Kidney epithelial cell (primary cell): ENCODE results near the gene MTMR8. TPM values are rescaled to one million over a fixed set of nuclear protein-coding genes. Genes with fewer than 3 reads are reported as not detected.
"Not testable (repeated sequence)": the region's sequence is repeated elsewhere in the genome, so short reads cannot be mapped to it uniquely, and the experiment has no call there.

Source experiments
- DNase-seq: peaks from one replicate; pipeline ENCODE4 v3.0.0-alpha.2; 2010; ENCODE audit warnings: low read depth
- H3K27me3 ChIP-seq: 2 replicates; pipeline ENCODE4 v1.6.0; 2011; ENCODE audit warnings: low read length; ENCODE audit not compliant: control insufficient read depth, insufficient read depth
- H3K36me3 ChIP-seq: 2 replicates; pipeline ENCODE4 v1.5.1; 2011; ENCODE audit warnings: low read length; ENCODE audit not compliant: control insufficient read depth, insufficient read depth
- H3K4me3 ChIP-seq: 2 replicates; pipeline ENCODE4 v1.5.1; 2011; ENCODE audit warnings: low read depth, mild to moderate bottlenecking, control low read depth, low read length
- CTCF ChIP-seq: IDR thresholded peaks from 2 replicates; pipeline ENCODE4 v1.5.1; 2011; ENCODE audit warnings: mild to moderate bottlenecking, moderate library complexity, low read length, control low read depth, inconsistent platforms; ENCODE audit not compliant: insufficient read depth, poor library complexity, severe bottlenecking
- total RNA-seq: library from RNA; depleted of rRNA; stranded (reverse); fragments of >200 nt; gene quantifications from 2 replicates; pipeline ENCODE4 v1.2.3, GENCODE V29; 2015

MTMR8 gene
- total RNA-seq, 1 donor from 2014 or later, result 1.5 TPM

- no peak overlapping the region for H3K4me3 ChIP-seq
- DNase-seq, result no peak
- no peaks in the 10 kb centered on the region for H3K36me3 ChIP-seq
- H3K27me3 ChIP-seq, result no peaks in the 10 kb centered on the region
- TF ChIP-seq CTCF, result no peak
Measured at GRCh38 chrX:64427281-64427680, 32.0 kb upstream of the MTMR8 start.

GRCh38 chrX:64409730-64410129 is 14.5 kb upstream of the MTMR8 start:
- H3K4me3 ChIP-seq, DNase-seq, H3K27me3 ChIP-seq, H3K36me3 ChIP-seq: not testable (repeated sequence)

GRCh38 chrX:64398088-64398487 is 2.8 kb upstream of the MTMR8 start:
- no peak for TF ChIP-seq CTCF
- Histone ChIP-seq H3K27me3 (no peaks in the 10 kb centered on the region), H3K36me3 (no peaks in the 10 kb centered on the region), H3K4me3 (no peak overlapping the region)
- DNase-seq, result no peak

- no peak for DNase-seq
- no peak for TF ChIP-seq CTCF
- H3K4me3 ChIP-seq, result peak overlapping the region; percentile 70
- H3K27me3 ChIP-seq, result no peaks in the 10 kb centered on the region
- no peaks in the 10 kb centered on the region for H3K36me3 ChIP-seq
Measured at GRCh38 chrX:64395568-64395929, 297 bp upstream of the MTMR8 start.

GRCh38 chrX:64394059-64394873 is 986 bp downstream of the MTMR8 start:
- no peaks in the 10 kb centered on the region for H3K36me3 ChIP-seq
- H3K4me3 ChIP-seq, result peak overlapping the region; percentile 70
- DNase-seq, result no peak
- no peaks in the 10 kb centered on the region for H3K27me3 ChIP-seq
- TF ChIP-seq CTCF, result no peak

- Histone ChIP-seq H3K36me3 (no peaks in the 10 kb centered on the region), H3K27me3 (no peaks in the 10 kb centered on the region), H3K4me3 (no peak overlapping the region)
- no peak for TF ChIP-seq CTCF
- no peak for DNase-seq
Measured at GRCh38 chrX:64389489-64389888, 5.8 kb downstream of the MTMR8 start.

GRCh38 chrX:64380789-64381188 is 14.5 kb downstream of the MTMR8 start:
- not testable (repeated sequence) for H3K27me3 ChIP-seq, DNase-seq, H3K4me3 ChIP-seq, H3K36me3 ChIP-seq
